Epithelial cell of proximal tubule (primary cell): ENCODE results near the gene TAF11. TPM values are rescaled to one million over a fixed set of nuclear protein-coding genes. Genes with fewer than 3 reads are reported as not detected.
"Not testable (repeated sequence)": the region's sequence is repeated elsewhere in the genome, so short reads cannot be mapped to it uniquely, and the experiment has no call there.

ENCODE experiments used
- DNase-seq: peaks from one replicate; pipeline ENCODE4 v3.0.0-alpha.2; 2011; ENCODE audit warnings: low read depth
- H3K4me3 ChIP-seq: 2 replicates; pipeline ENCODE4 v1.5.1; 2011; ENCODE audit warnings: low read depth, mild to moderate bottlenecking, low read length
- CTCF ChIP-seq: conservative IDR thresholded peaks from 2 replicates; pipeline ENCODE4 v1.5.1; 2012; ENCODE audit warnings: low read depth, mild to moderate bottlenecking, low read length
- total RNA-seq: library from RNA; depleted of rRNA; stranded (reverse); fragments of >200 nt; gene quantifications from 2 replicates; pipeline ENCODE4 v1.2.3, GENCODE V29; 2015

Gene TAF11
- total RNA-seq, 1 donor from 2014 or later: 21.7 TPM

- no peak for DNase-seq
- no peak for TF ChIP-seq CTCF
- H3K4me3 ChIP-seq: no peak overlapping the region
These were observed 32.4 kb downstream of the TAF11 start for GRCh38 chr6:34855463-34855862.

DNA sequence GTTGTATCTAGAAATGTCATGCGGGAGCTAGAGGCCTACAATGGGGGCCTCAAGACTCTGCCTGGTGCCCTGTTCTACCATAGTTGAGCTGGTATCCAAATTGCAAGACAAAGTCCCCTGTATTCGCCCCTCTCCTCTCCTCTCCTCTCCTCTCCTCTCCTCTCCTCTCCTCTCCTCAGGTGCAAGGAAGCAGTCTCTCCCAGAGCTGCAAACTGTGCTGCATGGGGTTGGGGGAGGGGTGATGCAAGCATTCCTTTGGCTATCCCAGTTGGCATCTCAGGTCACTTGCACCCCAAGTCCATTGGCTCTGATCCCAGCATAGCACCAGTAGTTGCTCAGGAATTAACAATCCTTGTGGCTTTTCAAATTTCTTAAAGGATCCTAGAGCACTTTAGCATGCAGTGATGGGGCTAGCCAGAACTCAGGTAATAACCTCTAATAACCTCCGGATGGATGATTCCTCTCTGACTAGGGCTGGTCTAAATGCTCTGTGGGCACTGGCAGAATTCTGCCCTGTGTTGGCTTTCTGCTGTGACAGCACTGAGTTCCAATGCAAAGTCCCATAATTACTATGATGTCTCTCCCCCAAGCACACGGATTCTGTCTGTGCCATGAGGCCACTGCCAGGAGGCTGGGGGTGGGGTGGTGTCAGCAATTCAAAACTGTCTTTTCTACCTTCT lies 35.3 kb downstream of the TAF11 start:
- no peak for TF ChIP-seq CTCF
- no peak for DNase-seq

DNA sequence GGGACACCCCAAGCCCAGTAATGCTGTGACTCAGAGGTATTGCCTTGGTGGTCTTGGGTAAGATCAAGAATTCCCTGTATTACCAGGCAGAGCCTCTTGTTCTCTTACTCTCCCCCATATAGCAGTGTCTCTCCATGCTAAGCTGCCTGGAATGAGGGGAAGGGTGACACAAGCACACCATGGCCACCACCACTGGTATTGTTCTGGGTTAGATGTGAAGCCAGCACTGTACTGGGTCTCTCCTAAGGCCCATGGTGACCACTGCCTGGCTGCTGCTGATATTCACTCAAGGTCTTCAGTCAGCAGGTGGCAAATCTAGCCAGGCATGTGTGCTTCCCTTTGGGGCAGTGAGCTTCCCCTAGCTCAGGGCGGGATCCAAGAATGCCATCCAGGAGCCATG lies 36.5 kb downstream of the TAF11 start:
- no peak for DNase-seq
- no peak overlapping the region for H3K4me3 ChIP-seq
- no peak for TF ChIP-seq CTCF

More for the DNA sequence above, 35.3 kb downstream of the TAF11 start:
- no peak overlapping the region for H3K4me3 ChIP-seq

DNA sequence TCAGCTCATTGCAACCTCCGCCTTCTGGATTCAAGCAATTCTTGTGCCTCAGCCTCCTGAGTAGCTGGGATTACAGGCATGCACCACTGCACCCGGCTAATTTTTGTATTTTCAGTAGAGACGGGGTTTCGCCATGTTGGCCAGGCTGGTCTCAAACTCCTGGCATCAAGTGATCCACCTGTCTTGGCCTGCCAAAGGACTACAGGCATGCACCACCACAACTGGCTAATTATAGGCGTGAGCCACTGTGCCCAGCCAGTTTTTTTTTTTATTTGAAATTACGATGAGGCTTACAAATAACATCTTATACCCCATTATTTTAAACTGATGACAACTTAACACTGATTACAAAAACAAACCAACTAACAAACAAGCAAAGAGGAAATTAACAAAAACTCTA lies 38.8 kb downstream of the TAF11 start:
- not testable (repeated sequence) for DNase-seq, H3K4me3 ChIP-seq

DNA sequence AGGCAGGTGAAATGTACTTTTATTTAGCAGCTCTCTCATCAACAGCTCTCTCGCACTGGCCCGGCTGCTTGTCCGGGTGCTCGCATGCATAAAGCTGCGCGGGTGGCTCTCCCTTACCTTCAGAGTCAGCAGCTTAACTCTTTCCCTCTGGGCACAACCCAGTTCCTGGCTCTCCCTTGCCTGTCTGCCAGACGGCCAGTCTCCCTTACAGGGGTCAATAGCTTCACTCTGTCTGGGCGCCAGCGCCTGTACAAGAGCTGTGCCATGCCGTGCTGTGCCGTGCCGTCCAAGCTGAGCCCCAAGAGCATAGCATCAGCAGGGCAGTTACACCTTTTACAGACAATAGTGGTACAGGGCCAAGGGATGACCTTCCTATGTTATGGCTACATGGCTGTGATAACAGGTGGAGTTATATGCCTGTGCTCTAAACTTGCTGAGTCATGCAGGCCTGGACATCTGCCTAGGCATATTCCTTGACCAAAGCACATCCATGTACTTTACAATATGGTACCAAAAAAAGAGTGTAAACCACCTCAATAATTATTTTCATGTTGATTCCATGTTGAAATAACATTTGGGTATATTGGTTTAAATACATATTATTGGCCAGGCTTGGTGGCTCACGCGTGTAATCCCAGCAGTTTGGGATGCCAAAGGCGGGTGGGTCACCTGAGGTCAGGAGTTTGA lies 48.0 kb downstream of the TAF11 start:
- no peak for TF ChIP-seq CTCF
- no peak for DNase-seq
- H3K4me3 ChIP-seq: no peak overlapping the region

GRCh38 chr6:34837528-34837927 lies 50.3 kb downstream of the TAF11 start:
- H3K4me3 ChIP-seq: no peak overlapping the region
- DNase-seq: no peak
- TF ChIP-seq CTCF: no peak

GRCh38 chr6:34836451-34836850 lies 51.4 kb downstream of the TAF11 start:
- no peak for TF ChIP-seq CTCF
- H3K4me3 ChIP-seq: no peak overlapping the region
- no peak for DNase-seq
